GM12874 (cell line): ENCODE data around the gene MAP10.

Experiments
- CTCF ChIP-seq: IDR thresholded peaks from 2 replicates; pipeline ENCODE4 v1.5.1; 2011; ENCODE audit warnings: low read depth, mild to moderate bottlenecking, control low read depth, low read length, moderate library complexity; ENCODE audit not compliant: insufficient read depth

MAP10 gene

DNA sequence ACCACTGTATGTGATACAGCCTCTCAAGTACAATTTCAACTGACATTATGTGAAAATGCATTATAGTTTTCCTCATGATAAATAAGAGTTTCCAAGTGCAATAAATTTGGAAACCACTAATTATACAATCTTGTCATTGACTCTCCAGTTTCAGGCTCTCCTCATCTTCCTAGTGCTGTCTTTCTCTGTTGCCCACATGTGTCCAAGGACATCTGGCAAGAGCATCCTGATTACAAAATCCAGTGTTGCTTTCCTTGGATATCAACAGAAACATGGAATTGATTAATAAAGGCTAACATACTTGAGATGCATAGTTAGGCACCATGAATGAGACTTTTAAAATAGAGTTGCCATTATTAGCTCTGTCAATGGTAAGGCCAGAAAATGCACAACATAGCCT lies 15.6 kb upstream of the MAP10 start:
- TF ChIP-seq CTCF: no peak

DNA sequence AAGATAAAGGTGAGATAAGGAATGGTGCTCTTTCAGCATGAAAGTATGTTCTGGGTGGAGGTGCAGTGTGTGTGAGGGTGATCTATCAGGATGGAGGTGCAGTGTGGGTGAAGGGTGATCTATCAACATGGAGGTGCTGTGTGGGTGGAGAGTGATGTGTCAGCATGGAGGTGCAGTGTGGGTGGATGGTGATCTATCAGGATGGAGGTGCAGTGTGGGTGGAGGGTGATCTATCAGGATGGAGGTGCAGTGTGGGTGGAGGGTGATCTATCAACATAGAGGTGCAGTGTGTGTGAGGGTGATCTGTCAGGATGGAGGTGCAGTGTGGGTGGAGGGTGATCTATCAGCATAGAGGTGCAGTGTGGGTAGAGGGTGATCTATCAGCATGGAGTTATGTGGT lies 12.3 kb upstream of the MAP10 start:
- TF ChIP-seq CTCF: no peak

DNA sequence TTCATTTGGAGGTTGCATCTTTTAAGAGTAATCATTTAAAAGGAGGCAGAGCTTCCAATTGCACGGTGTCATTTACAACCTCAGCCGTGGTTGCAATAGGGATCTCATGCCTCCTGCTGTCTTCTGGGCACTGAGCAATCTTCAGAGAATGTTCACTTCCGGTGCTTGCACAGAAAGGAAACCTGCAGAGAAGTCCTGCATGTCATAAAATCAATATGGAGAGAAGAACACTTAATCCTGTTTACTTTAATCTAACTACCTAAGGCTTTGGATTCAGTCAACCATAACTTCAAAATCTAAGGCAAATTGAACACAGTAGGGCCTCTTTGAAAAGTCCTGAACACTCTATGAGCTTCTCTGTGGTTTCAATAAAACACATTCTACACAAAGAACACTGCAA lies 11.3 kb upstream of the MAP10 start:
- TF ChIP-seq CTCF: no peak

DNA sequence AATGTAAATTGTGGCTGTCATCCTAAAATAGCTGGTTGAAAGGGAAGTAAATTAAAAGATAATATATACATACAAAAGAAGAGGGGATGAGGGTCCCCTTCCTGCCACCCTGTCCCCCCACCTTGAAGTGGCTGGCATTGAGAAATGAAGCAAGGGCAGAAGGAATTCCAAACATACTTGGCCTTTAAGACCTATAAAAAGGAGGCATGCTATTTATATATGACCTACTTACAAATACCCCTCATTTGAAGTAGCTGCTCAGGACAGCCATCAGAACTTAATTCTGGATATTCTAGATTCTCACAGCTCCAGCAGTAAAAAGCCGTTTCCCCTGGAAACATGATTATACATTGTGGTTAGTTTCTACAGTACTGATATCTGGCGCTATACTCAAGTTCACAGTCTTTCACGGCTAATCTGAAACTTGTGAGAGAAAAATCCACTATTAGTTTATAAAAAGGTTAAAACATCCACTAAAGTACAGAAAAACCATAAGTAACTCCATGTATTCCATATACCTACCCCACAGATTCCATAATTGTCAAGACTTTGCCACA lies 9.6 kb upstream of the MAP10 start:
- TF ChIP-seq CTCF: no peak

GRCh38 chr1:232797856-232798510 lies 7.2 kb upstream of the MAP10 start:
- TF ChIP-seq CTCF: no peak

GRCh38 chr1:232798920-232799319 lies 6.3 kb upstream of the MAP10 start:
- no peak for TF ChIP-seq CTCF

- no peak for TF ChIP-seq CTCF
Measured at GRCh38 chr1:232806186-232806510, 932 bp downstream of the MAP10 start.

- TF ChIP-seq CTCF: no peak
Measured at GRCh38 chr1:232810856-232811255, 5.6 kb downstream of the MAP10 start.
